Measurements from ENCODE around the gene BTBD16. TPM values are rescaled to one million over a fixed set of nuclear protein-coding genes. Genes with fewer than 3 reads are reported as not detected.

Gene BTBD16
- total RNA-seq = not detected

- Mint-ChIP-seq H3K36me3 (ENCODE audit: low read depth) (no peaks in the 10 kb centered on the region), H3K9me3 (no peaks in the 10 kb centered on the region), H3K4me3 (no peak within 1 kb of the TSS), H3K27me3 (peaks cover 5% of the 10 kb centered on the region), H3K27ac (no peak within 1 kb of the TSS), H3K4me1 (ENCODE audit: low read depth) (no peaks in the 10 kb centered on the region)
- DNase-seq = no peak
- intact Hi-C loops (cut with micrococcal nuclease) = no loop called here
- POLR2A ChIA-PET = no interaction called here
- no peak for ATAC-seq
- TF ChIP-seq CTCF (IDR thresholded peaks at IDR 0.05) = no peak
- CTCF ChIA-PET = interaction anchor here (1.1 kb wide), 1 partner anchor 12 kb away, joined by 3 read pairs; no protein-coding TSS in a partner anchor
These were observed at the start of gene BTBD16 for GRCh38 chr10:122271076-122271475. TSS of gene BTBD16 (plus strand) at chr10:122271296. CDS start at chr10:122275082, 3,786 bp downstream.

DNA sequence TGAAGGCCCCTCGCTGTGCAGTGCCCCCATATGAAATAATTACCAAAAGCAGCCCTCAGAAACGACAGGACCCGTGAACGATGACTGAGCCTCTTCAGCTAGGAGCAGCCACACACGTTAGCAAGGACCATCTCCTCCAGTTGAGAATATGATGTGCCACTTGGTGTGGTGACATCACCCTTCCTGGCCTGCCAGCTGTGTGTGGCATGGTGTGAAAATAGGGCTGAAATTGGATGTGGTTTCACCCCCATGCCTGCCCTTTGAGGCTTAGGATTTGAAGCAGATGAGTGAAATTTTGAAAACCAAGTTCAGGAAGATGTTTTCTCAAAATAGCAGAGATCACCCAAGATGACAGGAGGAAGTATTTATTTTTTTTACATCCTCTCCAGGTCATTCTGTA lies 49.1 kb upstream of the BTBD16 start:
- Mint-ChIP-seq H3K27ac (no peak overlapping the region), H3K4me1 (ENCODE audit: low read depth) (no peaks in the 10 kb centered on the region), H3K9me3 (no peaks in the 10 kb centered on the region), H3K36me3 (ENCODE audit: low read depth) (no peaks in the 10 kb centered on the region), H3K27me3 (peaks cover 2% of the 10 kb centered on the region), H3K4me3 (no peak overlapping the region)
- TF ChIP-seq CTCF (IDR thresholded peaks at IDR 0.05) = no peak
- POLR2A ChIA-PET = no interaction called here
- ATAC-seq (no peak), DNase-seq (no peak)
- CTCF ChIA-PET = no interaction called here
- intact Hi-C loops (cut with micrococcal nuclease) = no loop called here

DNA sequence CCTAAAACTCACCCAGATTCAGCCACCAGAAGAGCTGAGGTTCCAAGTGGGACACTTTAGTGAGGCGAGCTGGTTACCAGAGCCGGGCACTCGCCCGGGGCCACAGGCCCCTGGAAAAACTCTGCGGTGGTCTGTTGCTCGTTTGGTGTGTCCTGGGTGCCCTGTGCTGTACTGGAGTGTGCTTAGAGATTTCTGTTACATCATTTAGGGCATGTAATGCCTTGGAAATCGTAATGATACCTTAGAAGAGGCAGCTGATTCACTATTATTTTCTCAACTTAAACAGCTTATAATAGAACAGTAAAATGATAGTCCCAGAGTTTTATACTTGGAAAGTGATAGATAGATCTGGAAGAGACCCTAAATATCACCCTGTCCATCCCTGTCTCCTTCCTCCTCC lies 48.5 kb upstream of the BTBD16 start:
- ChIA-PET POLR2A (no interaction called here), CTCF (no interaction called here)
- peaks cover 2% of the 10 kb centered on the region for H3K27me3 Mint-ChIP-seq
- H3K9me3 Mint-ChIP-seq = no peaks in the 10 kb centered on the region
- H3K4me1 Mint-ChIP-seq (ENCODE audit: low read depth) = no peaks in the 10 kb centered on the region
- intact Hi-C loops (cut with micrococcal nuclease) = no loop called here
- no peak overlapping the region for H3K4me3 Mint-ChIP-seq
- ATAC-seq (no peak), DNase-seq (no peak)
- H3K27ac Mint-ChIP-seq = no peak overlapping the region
- H3K36me3 Mint-ChIP-seq (ENCODE audit: low read depth) = no peaks in the 10 kb centered on the region
- no peak for TF ChIP-seq CTCF (IDR thresholded peaks at IDR 0.05)

- no peaks in the 10 kb centered on the region for H3K36me3 Mint-ChIP-seq (ENCODE audit: low read depth)
- TF ChIP-seq CTCF (IDR thresholded peaks at IDR 0.05) = no peak
- H3K9me3 Mint-ChIP-seq = no peaks in the 10 kb centered on the region
- no peak overlapping the region for H3K27ac Mint-ChIP-seq
- intact Hi-C loops (cut with micrococcal nuclease) = no loop called here
- DNase-seq = no peak
- ATAC-seq = no peak
- POLR2A ChIA-PET = no interaction called here
- CTCF ChIA-PET = no interaction called here
- peaks cover 1% of the 10 kb centered on the region for H3K27me3 Mint-ChIP-seq
- H3K4me1 Mint-ChIP-seq (ENCODE audit: low read depth) = no peaks in the 10 kb centered on the region
- H3K4me3 Mint-ChIP-seq = no peak overlapping the region
These were observed 46.9 kb upstream of the BTBD16 start for GRCh38 chr10:122224159-122224558.

DNA sequence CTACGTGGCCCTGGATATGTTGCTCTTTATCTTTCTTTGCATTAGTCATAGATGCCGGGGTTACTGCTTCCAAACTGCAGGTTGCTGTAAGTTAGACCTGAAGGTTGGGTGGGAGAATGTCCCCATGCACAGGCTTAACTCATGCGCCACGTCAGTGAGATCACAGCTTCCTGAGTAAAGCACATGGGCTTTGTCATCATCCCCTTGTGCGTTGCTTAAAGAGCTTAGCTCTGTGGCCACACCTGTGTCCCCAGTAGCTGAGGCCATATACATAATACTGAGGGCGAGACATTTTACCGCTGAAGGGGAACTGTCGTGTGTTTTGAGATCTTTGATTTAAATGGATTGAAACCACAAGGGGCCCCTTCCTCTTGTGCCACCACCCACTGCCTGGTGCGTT lies 45.8 kb upstream of the BTBD16 start:
- no peak overlapping the region for H3K4me3 Mint-ChIP-seq
- no peaks in the 10 kb centered on the region for H3K36me3 Mint-ChIP-seq (ENCODE audit: low read depth)
- POLR2A ChIA-PET = no interaction called here
- no peak for DNase-seq
- H3K27ac Mint-ChIP-seq = no peak overlapping the region
- no peak for TF ChIP-seq CTCF (IDR thresholded peaks at IDR 0.05)
- no peaks in the 10 kb centered on the region for H3K4me1 Mint-ChIP-seq (ENCODE audit: low read depth)
- intact Hi-C loops (cut with micrococcal nuclease) = no loop called here
- CTCF ChIA-PET = no interaction called here
- peaks cover 1% of the 10 kb centered on the region for H3K27me3 Mint-ChIP-seq
- ATAC-seq = peak; percentile 20
- no peaks in the 10 kb centered on the region for H3K9me3 Mint-ChIP-seq

Data from activated CD8-positive, alpha-beta T cell treated with anti-CD3 and anti-CD28 coated beads for 36 hours (primary cell).